DOHH2 (cell line): ENCODE measurements around the gene KIFC1.
"Not testable (repeated sequence)": the region's sequence is repeated elsewhere in the genome, so short reads cannot be mapped to it uniquely, and the experiment has no call there.

Source experiments
- H3F3A ChIP-seq: fragments of 200-600 bp; sonication (generic), shearing (Covaris generic); 2 replicates; pipeline ENCODE4 v1.6.0; 2016; ENCODE audit warnings: antibody characterized with exemption, mild to moderate bottlenecking; ENCODE audit not compliant: control insufficient read depth, insufficient read depth
- H3K27ac ChIP-seq: fragments of 200-600 bp; sonication (generic); 2 replicates; pipeline ENCODE4 v1.5.1; 2014; ENCODE audit warnings: low read depth, mild to moderate bottlenecking, low read length, moderate library complexity
- H3K27me3 ChIP-seq: fragments of 200-600 bp; sonication (generic); 2 replicates; pipeline ENCODE4 v1.6.1; 2014; ENCODE audit warnings: mild to moderate bottlenecking, low read length, mixed read lengths; ENCODE audit not compliant: control insufficient read depth
- H3K36me3 ChIP-seq: fragments of 200-600 bp; sonication (generic); 2 replicates; pipeline ENCODE4 v1.6.1; 2014; ENCODE audit warnings: mild to moderate bottlenecking, low read length, moderate library complexity, mixed read lengths; ENCODE audit not compliant: control insufficient read depth
- H3K4me1 ChIP-seq: fragments of 200-600 bp; sonication (generic); 2 replicates; pipeline ENCODE4 v1.6.1; 2014; ENCODE audit warnings: mild to moderate bottlenecking, low read length, mixed read lengths; ENCODE audit not compliant: control insufficient read depth
- H3K4me2 ChIP-seq: fragments of 200-600 bp; sonication (generic); 2 replicates; pipeline ENCODE4 v1.6.0; 2014; ENCODE audit warnings: mild to moderate bottlenecking, low read length, moderate library complexity
- H3K4me3 ChIP-seq: fragments of 200-600 bp; sonication (generic); 2 replicates; pipeline ENCODE4 v1.5.1; 2014; ENCODE audit warnings: mild to moderate bottlenecking, low read length, mixed read lengths
- H3K79me2 ChIP-seq: fragments of 200-600 bp; sonication (generic); 2 replicates; pipeline ENCODE4 v1.6.1; 2014; ENCODE audit warnings: mild to moderate bottlenecking, low read length, mixed read lengths; ENCODE audit not compliant: control insufficient read depth
- H3K9me2 ChIP-seq: fragments of 200-600 bp; sonication (generic); replicated peaks from 2 replicates; pipeline ENCODE4 v1.6.1; 2014; ENCODE audit warnings: mild to moderate bottlenecking, low read length, mixed read lengths; ENCODE audit not compliant: control insufficient read depth
- H3K9me3 ChIP-seq: fragments of 200-600 bp; sonication (generic); 2 replicates; pipeline ENCODE4 v1.6.1; 2014; ENCODE audit warnings: antibody characterized with exemption, low read length, mixed read lengths; ENCODE audit not compliant: control insufficient read depth, insufficient read depth
- H4K20me1 ChIP-seq: fragments of 200-600 bp; sonication (generic); 2 replicates; pipeline ENCODE4 v1.6.0; 2014; ENCODE audit warnings: low read depth, mild to moderate bottlenecking, antibody characterized with exemption, low read length, moderate library complexity; ENCODE audit not compliant: control insufficient read depth, insufficient read depth
- CTCF ChIP-seq: fragments of 200-600 bp; sonication (generic); IDR thresholded peaks from one replicate; pipeline ENCODE4 v1.5.1; 2014; ENCODE audit warnings: antibody characterized with exemption, mild to moderate bottlenecking, low read depth, low read length; ENCODE audit not compliant: poor library complexity, severe bottlenecking
- EZH2phosphoT487 ChIP-seq: fragments of 200-600 bp; sonication (generic); IDR thresholded peaks from 2 replicates; pipeline ENCODE4 v1.6.1; 2017; ENCODE audit warnings: borderline replicate concordance, mild to moderate bottlenecking, antibody characterized with exemption, low read length, moderate library complexity, mixed read lengths

KIFC1 gene

DNA sequence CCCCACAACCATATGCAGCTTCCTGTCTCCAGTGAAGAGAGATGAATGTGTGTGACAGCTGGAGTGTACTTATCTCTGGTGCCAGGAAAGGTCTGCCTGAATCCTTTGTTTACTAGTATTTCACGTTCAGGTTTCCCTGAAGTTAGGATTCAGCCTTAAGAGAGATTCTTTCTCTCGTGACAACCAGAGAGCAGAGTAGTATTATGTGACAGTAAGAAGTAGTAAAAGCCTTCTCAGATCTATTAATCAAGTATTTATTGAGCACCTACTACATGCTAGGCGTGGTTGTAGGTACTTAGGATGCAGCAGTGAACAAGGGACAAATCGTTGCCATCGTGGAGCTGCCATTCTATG is 949 bp downstream of the KIFC1 start:
- Histone ChIP-seq H3K27me3 (no peaks in the 10 kb centered on the region), H3K4me1 (peaks cover 32% of the 10 kb centered on the region), H3K79me2 (peaks cover 59% of the 10 kb centered on the region), H3F3A (peaks cover 10% of the 10 kb centered on the region), H3K36me3 (peaks cover 49% of the 10 kb centered on the region), H3K9me3 (no peaks in the 10 kb centered on the region), H3K4me3 (peak overlapping the region; percentile 74), H4K20me1 (peaks cover 22% of the 10 kb centered on the region; the same call in 1 of the 2 replicates), H3K9me2 (no peaks in the 10 kb centered on the region), H3K4me2 (peak overlapping the region; percentile 85), H3K27ac (peak overlapping the region; percentile 86)
- no peak for TF ChIP-seq EZH2phosphoT487

GRCh38 chr6:33392979-33393378 is 1.4 kb downstream of the KIFC1 start:
- peak overlapping the region; percentile 74 for H3K4me3 ChIP-seq
- H3F3A ChIP-seq = peaks cover 10% of the 10 kb centered on the region
- no peaks in the 10 kb centered on the region for H3K9me2 ChIP-seq
- TF ChIP-seq EZH2phosphoT487 = no peak
- no peak for TF ChIP-seq CTCF
- peaks cover 63% of the 10 kb centered on the region for H3K79me2 ChIP-seq
- no peaks in the 10 kb centered on the region for H3K27me3 ChIP-seq
- peaks cover 53% of the 10 kb centered on the region for H3K36me3 ChIP-seq
- H3K9me3 ChIP-seq = no peaks in the 10 kb centered on the region
- peak overlapping the region; percentile 85 for H3K4me2 ChIP-seq
- peak overlapping the region; percentile 86 for H3K27ac ChIP-seq
- peaks cover 32% of the 10 kb centered on the region for H3K4me1 ChIP-seq
- peaks cover 22% of the 10 kb centered on the region; the same call in 1 of the 2 replicates for H4K20me1 ChIP-seq

GRCh38 chr6:33397541-33397940 is 5.9 kb downstream of the KIFC1 start:
- H3K4me3 ChIP-seq = no peak overlapping the region
- H3K79me2 ChIP-seq = peaks cover 83% of the 10 kb centered on the region
- peaks cover 23% of the 10 kb centered on the region for H3K4me1 ChIP-seq
- no peaks in the 10 kb centered on the region for H3K9me3 ChIP-seq
- peaks cover 11% of the 10 kb centered on the region for H3F3A ChIP-seq
- no peak overlapping the region for H3K4me2 ChIP-seq
- peaks cover 22% of the 10 kb centered on the region; the same call in 1 of the 2 replicates for H4K20me1 ChIP-seq
- no peak overlapping the region for H3K27ac ChIP-seq
- no peaks in the 10 kb centered on the region for H3K9me2 ChIP-seq
- no peaks in the 10 kb centered on the region for H3K27me3 ChIP-seq
- peaks cover 87% of the 10 kb centered on the region for H3K36me3 ChIP-seq
- no peak for TF ChIP-seq EZH2phosphoT487
- no peak for TF ChIP-seq CTCF

- peaks cover 87% of the 10 kb centered on the region for H3K36me3 ChIP-seq
- peaks cover 22% of the 10 kb centered on the region; the same call in 1 of the 2 replicates for H4K20me1 ChIP-seq
- H3K9me3 ChIP-seq = not testable (repeated sequence)
Observed at GRCh38 chr6:33398601-33399000, 7.0 kb downstream of the KIFC1 start.

DNA sequence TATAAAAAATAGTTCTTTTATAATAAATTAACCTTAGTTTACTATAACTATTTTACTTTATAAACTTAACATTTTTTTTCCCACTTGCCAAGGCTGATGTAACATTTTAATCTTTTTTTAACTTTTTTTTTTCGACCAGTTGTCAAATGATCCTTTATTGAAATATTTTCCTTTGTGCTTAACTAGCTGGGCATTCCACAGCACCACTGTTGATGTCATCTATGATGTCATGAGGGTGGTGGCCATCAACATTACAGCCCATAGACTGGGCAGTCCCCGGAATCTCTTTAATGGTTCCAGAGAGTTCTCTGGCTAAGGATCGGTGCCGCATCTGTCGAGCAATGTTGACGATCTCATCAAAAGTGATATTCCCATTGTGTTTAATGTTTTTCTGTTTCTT is 8.3 kb downstream of the KIFC1 start:
- H4K20me1 ChIP-seq = peaks cover 13% of the 10 kb centered on the region; the same call in 1 of the 2 replicates
- not testable (repeated sequence) for H3K27ac ChIP-seq, H3K4me2 ChIP-seq, H3K9me2 ChIP-seq, H3K4me3 ChIP-seq, H3K27me3 ChIP-seq, H3K9me3 ChIP-seq
- H3K79me2 ChIP-seq = peaks cover 64% of the 10 kb centered on the region
- peaks cover 11% of the 10 kb centered on the region for H3K4me1 ChIP-seq
- H3F3A ChIP-seq = peaks cover 10% of the 10 kb centered on the region
- peaks cover 88% of the 10 kb centered on the region for H3K36me3 ChIP-seq

More at GRCh38 chr6:33398601-33399000, 7.0 kb downstream of the KIFC1 start:
- not testable (repeated sequence) for H3K27me3 ChIP-seq, H3F3A ChIP-seq, H3K4me2 ChIP-seq, H3K9me2 ChIP-seq, H3K4me3 ChIP-seq, H3K27ac ChIP-seq
- Histone ChIP-seq H3K4me1 (peaks cover 23% of the 10 kb centered on the region), H3K79me2 (peaks cover 77% of the 10 kb centered on the region)
